ENCODE data around the gene COPG2.

GRCh38 chr7:130500910-130501309, 167.6 kb downstream of the COPG2 start:
- no peak for TF ChIP-seq EZH2 (IDR thresholded peaks at IDR 0.05; ENCODE audit: borderline replicate concordance, low read depth, low read length, poor library complexity, severe bottlenecking)
- TF ChIP-seq, protein P1, sequence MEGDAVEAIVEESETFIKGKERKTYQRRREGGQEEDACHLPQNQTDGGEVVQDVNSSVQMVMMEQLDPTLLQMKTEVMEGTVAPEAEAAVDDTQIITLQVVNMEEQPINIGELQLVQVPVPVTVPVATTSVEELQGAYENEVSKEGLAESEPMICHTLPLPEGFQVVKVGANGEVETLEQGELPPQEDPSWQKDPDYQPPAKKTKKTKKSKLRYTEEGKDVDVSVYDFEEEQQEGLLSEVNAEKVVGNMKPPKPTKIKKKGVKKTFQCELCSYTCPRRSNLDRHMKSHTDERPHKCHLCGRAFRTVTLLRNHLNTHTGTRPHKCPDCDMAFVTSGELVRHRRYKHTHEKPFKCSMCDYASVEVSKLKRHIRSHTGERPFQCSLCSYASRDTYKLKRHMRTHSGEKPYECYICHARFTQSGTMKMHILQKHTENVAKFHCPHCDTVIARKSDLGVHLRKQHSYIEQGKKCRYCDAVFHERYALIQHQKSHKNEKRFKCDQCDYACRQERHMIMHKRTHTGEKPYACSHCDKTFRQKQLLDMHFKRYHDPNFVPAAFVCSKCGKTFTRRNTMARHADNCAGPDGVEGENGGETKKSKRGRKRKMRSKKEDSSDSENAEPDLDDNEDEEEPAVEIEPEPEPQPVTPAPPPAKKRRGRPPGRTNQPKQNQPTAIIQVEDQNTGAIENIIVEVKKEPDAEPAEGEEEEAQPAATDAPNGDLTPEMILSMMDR (conservative IDR thresholded peaks at IDR 0.05; ENCODE audit: low read depth, low read length), result no peak
